ENCODE data around the gene PGS1.

Gene PGS1

DNA sequence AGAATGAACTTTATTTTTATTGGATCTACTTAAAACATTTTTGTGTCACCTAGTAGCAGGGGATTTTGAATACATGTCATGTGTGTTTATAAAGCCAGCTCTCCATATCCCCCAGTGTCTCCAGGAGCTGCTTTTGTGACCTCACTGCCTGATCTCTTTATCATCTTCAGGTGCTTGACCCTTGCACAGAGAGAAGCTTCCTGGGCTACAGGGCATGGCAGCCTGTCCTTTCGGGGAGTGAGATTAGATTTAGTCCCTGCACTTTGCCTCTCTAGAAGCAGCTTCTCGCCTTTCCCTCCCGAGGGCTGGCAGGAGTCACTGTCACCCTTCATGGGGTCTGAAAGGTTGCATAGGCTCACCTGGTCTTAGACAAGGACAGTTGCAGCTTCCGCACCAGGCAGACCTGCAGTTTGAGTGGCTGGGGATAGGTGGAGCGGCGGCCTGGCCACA lies 42.7 kb downstream of the PGS1 start:
- CTCF ChIA-PET = interaction anchor here (1.0 to 7.3 kb wide), 13 partner anchors 9 to 170 kb away, joined by 3 to 84 read pairs (median 5); no protein-coding TSS in a partner anchor
- Mint-ChIP-seq H3K4me3 (no peak overlapping the region), H3K27ac (peak overlapping the region; percentile 4), H3K4me1 (peaks cover 64% of the 10 kb centered on the region), H3K9me3 (no peaks in the 10 kb centered on the region), H3K27me3 (no peaks in the 10 kb centered on the region), H3K36me3 (peaks cover 59% of the 10 kb centered on the region)
- DNase-seq = no peak

DNA sequence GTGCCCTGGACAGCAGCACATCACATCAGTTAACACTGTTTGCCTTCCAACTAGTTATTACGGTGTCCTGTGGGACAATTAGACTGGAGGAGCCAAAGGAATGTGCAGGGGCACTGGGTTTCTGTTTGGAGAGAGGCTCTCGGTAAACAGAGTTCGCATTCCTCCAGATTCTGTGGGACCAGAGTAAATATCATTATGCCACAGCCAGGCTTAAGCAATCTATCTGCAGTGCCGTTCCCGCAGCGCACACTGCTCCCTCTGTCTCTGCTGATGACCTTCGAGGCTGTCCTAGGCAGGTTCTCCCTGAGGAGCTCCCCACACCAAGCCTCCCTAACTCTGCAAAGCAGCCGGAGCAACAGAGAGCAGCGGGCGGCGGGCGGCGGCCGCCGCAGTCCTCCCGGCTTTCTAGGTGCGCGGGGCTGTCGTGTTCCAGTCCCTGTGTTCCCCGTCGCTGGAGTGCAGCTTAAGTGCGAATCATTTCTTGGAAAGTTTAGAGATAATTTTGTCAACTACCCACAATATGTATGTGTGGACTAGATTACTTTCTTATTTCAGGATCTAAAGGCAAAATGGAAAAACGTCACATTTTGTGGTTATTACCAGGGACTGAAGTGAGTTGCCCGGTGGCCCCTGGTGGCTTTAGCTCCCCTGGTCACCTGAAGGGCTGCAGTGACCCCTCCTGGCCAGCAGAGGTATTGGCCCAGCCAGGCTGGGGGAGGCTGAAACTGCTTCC lies 43.3 kb downstream of the PGS1 start:
- H3K36me3 Mint-ChIP-seq = peaks cover 54% of the 10 kb centered on the region
- DNase-seq = peak; percentile 81
- H3K9me3 Mint-ChIP-seq = no peaks in the 10 kb centered on the region
- CTCF ChIA-PET = interaction anchor here (0.6 to 7.3 kb wide), 21 partner anchors 17 to 284 kb away, joined by 3 to 84 read pairs (median 4); partner anchors contain the start of gene PGS1
- peak overlapping the region; percentile 67 for H3K27ac Mint-ChIP-seq
- peaks cover 58% of the 10 kb centered on the region for H3K4me1 Mint-ChIP-seq
- no peaks in the 10 kb centered on the region for H3K27me3 Mint-ChIP-seq
- no peak overlapping the region for H3K4me3 Mint-ChIP-seq

DNA sequence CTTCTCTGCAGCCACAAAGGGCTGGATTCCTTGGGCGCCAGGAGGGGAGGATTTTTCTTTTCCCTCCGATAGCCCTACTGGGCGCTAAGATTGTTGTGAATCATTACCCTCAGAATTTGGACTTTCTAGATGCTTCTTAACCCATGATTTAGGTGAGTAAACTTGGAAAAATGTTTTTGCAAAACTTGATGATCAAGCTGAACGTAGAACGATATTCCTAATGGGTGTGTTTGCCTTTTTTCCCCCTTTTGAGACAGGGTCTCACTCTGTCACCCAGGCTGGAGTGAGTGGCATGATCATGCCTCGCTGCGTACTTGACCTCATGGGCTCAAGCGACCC lies 43.8 kb downstream of the PGS1 start:
- Mint-ChIP-seq H3K9me3 (no peaks in the 10 kb centered on the region), H3K36me3 (peaks cover 54% of the 10 kb centered on the region), H3K4me3 (no peak overlapping the region), H3K27me3 (no peaks in the 10 kb centered on the region), H3K4me1 (peaks cover 53% of the 10 kb centered on the region), H3K27ac (peak overlapping the region; percentile 67)
- DNase-seq = no peak
- CTCF ChIA-PET = interaction anchor here (0.6 to 7.3 kb wide), 21 partner anchors 11 to 571 kb away, joined by 3 to 84 read pairs (median 3); partner anchors contain the start of gene PGS1

DNA sequence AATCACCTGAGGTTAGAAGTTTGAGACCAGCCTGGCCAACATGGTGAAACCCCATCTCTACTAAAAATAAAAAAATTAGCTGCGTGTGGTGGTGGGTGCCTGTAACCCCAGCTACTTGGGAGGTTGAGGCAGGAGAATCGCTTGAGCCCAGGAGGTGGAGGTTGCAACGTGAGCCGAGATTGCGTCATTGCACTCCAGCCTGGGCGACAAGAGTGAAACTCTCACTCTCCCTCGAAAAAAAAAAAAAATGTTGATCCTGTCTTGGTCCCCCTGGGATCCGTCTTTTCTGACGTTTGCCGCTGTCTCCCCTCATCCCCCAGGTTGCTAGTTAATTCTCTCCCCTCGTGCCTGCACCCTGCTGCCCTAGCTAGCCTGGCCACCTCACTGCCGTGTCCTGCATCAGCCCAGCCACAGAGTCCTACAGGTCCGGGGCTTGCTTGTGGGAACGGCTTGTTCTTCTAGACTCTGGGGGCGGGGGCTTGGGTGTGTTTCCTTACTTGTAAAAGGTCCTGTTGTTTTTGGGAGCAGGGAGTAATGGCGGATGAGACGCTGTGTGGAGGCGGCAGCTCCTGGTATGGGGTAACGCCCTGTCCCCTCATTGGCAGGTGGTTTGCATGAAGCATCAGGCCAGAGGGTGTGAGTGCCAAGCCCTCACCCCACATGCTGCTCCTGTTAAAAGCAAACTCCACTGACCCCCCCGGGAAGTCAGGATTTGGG lies 44.6 kb downstream of the PGS1 start:
- no peak overlapping the region for H3K4me3 Mint-ChIP-seq
- no peaks in the 10 kb centered on the region for H3K27me3 Mint-ChIP-seq
- no peak overlapping the region for H3K27ac Mint-ChIP-seq

DNA sequence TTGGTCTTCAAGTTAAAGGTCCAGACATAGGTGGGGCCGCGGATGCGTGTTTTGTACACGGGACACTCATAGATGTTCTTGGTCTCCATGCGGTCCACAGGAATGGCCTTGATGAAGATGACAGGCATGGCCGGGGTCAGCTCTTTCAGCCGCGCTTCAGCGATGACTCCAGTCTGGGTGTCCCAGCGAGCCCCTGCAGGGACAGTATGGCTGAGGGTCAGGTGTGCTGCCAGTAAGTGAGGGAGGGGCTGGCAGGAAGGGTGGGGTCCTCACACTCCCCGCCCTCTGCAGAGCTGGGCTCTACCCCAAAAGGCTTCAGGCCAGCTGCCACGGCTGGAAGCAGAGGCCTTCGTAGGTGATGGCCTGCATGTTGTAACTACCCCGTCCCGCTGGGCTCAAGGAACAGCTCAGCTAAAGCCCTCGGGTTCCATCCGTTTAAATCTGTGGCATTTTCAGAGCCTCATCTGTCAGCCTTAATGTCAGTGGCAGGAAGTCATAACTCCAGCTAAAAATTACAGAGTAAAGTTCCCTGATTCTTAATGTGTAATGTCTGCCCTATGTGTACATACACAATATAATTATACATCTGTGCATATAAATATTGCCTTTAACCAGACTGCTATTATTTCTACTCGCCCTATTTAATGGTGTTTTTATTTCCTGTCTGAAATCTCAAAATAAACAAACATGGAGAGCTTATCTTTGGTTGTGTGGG lies 45.7 kb downstream of the PGS1 start:
- CTCF ChIA-PET = interaction anchor here (0.7 to 7.3 kb wide), 5 partner anchors 22 to 174 kb away, joined by 3 to 84 read pairs (median 5); no protein-coding TSS in a partner anchor
- peaks cover 39% of the 10 kb centered on the region for H3K4me1 Mint-ChIP-seq
- H3K36me3 Mint-ChIP-seq = peaks cover 50% of the 10 kb centered on the region
- peak overlapping the region; percentile 17 for H3K27ac Mint-ChIP-seq
- no peaks in the 10 kb centered on the region for H3K9me3 Mint-ChIP-seq
- DNase-seq = no peak
- no peaks in the 10 kb centered on the region for H3K27me3 Mint-ChIP-seq
- H3K4me3 Mint-ChIP-seq = no peak overlapping the region

More for the DNA sequence above, 44.6 kb downstream of the PGS1 start:
- Mint-ChIP-seq H3K9me3 (no peaks in the 10 kb centered on the region), H3K4me1 (peaks cover 48% of the 10 kb centered on the region), H3K36me3 (peaks cover 49% of the 10 kb centered on the region)
- CTCF ChIA-PET = interaction anchor here (0.6 to 7.3 kb wide), 15 partner anchors 10 to 570 kb away, joined by 3 to 84 read pairs (median 4); partner anchors contain the start of gene PGS1
- DNase-seq = no peak

DNA sequence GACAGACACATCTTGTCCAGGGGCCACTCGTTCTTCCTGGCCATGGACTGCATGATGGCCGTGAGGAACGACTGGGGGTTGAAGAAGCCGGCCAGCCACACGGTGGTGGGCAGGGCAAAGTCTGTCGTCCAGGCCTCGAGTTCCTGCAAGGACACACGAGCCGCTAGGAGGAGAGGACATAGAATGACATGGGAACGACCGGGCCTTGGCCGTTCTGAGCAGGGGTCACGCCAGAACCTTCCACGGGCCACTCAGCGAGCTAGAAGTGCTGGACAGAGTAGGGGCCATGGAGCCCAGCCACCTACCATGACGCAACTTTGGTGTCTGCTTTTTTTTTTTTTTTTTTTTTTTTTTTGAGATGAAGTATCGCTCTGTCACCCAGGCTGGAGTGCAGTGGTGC lies 47.0 kb downstream of the PGS1 start:
- no peak for DNase-seq
- Mint-ChIP-seq H3K9me3 (no peaks in the 10 kb centered on the region), H3K27me3 (no peaks in the 10 kb centered on the region), H3K4me1 (peaks cover 30% of the 10 kb centered on the region), H3K4me3 (no peak overlapping the region), H3K36me3 (peaks cover 51% of the 10 kb centered on the region), H3K27ac (peak overlapping the region; percentile 60)
- CTCF ChIA-PET = interaction anchor here (0.7 to 7.3 kb wide), 4 partner anchors 13 to 174 kb away, joined by 3 to 84 read pairs (median 4); no protein-coding TSS in a partner anchor

DNA sequence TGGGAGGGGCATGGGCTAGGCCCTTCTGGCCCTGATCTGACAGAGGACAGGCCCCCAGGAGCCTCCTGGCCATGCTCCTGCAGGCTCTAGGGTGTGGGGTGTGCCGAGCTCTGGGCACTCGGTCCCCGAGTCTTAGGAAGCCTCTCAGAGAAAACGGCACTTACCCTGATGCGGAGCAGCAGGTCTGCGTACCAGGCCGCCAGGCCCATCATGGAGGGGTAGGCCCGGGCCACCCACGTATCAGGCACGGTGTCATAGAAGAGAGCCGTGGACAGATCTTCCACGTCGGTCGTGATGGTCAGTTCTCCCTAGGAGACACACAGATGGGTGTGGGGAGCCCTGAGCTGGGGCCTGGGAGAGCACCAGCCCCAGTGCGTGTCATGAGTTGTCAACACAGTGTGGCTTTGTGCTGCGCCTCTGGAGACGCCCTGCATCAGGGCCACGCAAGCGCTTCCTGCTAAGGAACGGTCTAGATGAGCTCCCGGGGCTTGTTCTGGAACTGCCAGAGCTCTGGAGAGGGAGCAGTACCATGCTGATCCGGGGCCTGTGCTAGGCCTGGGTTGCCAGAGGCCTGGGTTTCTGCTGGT lies 47.9 kb downstream of the PGS1 start:
- CTCF ChIA-PET = interaction anchor here (0.7 to 7.3 kb wide), 4 partner anchors 10 to 63 kb away, joined by 3 to 84 read pairs (median 3); no protein-coding TSS in a partner anchor
- Mint-ChIP-seq H3K36me3 (peaks cover 42% of the 10 kb centered on the region), H3K9me3 (no peaks in the 10 kb centered on the region), H3K4me1 (peaks cover 21% of the 10 kb centered on the region), H3K27ac (no peak overlapping the region), H3K4me3 (no peak overlapping the region), H3K27me3 (no peaks in the 10 kb centered on the region)
- no peak for DNase-seq

DNA sequence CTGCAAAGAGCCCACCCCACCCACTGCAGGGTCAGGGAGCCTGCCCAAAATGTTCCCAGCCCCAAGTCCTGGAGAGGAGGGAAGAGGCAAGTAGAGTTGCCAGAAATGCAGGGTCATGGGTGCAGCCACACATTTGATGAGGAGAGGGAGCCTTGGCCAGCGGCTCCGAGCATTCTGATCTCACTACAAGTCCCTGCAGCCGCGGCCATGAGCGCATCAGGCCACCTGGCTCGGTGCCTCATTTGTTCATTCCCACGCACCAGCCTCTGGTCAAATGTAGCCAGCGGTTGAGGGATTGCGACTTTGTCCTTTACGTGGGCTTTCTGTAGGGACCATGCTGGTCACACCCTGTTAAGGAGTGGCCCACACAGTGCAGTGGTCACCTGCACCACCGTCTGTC lies 48.7 kb downstream of the PGS1 start:
- H3K9me3 Mint-ChIP-seq = no peaks in the 10 kb centered on the region
- no peak overlapping the region for H3K27ac Mint-ChIP-seq
- no peaks in the 10 kb centered on the region for H3K27me3 Mint-ChIP-seq
- H3K4me1 Mint-ChIP-seq = peaks cover 15% of the 10 kb centered on the region
- CTCF ChIA-PET = interaction anchor here (0.6 to 7.3 kb wide), 2 partner anchors 64 to 373 kb away, joined by 3 to 84 read pairs; no protein-coding TSS in a partner anchor
- DNase-seq = no peak
- H3K36me3 Mint-ChIP-seq = peaks cover 38% of the 10 kb centered on the region
- H3K4me3 Mint-ChIP-seq = no peak overlapping the region

DNA sequence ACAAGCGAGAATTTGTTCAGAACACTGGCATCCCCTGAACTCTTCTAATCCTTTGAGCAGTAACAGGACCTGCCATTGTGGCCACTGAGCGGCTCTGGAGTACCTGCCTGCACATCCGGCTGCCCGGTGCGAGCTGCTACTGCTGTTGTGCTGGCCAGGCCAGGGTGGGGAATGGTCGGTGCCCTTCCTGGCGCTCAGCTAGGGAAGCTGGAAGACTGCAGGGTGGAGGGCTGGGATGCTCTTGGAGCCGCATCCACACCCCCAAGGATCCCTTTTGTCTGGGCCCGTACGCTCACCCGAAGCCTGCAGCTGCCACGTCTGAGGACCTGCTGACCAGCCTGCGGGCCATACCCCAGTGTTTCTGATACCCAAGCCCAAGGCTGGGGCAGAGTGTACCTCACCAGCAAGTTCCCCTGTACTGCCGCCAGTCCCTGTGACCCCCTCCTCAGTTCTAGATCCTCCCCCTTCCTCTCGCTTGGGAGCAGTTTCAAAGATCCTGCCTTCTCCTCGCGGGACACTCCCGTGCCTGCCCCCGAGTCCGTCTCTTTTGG lies 49.7 kb downstream of the PGS1 start:
- Mint-ChIP-seq H3K4me1 (peaks cover 10% of the 10 kb centered on the region), H3K27ac (no peak overlapping the region), H3K4me3 (no peak overlapping the region), H3K9me3 (no peaks in the 10 kb centered on the region), H3K36me3 (peaks cover 33% of the 10 kb centered on the region), H3K27me3 (no peaks in the 10 kb centered on the region)
- no peak for DNase-seq
- CTCF ChIA-PET = no interaction called here

DNA sequence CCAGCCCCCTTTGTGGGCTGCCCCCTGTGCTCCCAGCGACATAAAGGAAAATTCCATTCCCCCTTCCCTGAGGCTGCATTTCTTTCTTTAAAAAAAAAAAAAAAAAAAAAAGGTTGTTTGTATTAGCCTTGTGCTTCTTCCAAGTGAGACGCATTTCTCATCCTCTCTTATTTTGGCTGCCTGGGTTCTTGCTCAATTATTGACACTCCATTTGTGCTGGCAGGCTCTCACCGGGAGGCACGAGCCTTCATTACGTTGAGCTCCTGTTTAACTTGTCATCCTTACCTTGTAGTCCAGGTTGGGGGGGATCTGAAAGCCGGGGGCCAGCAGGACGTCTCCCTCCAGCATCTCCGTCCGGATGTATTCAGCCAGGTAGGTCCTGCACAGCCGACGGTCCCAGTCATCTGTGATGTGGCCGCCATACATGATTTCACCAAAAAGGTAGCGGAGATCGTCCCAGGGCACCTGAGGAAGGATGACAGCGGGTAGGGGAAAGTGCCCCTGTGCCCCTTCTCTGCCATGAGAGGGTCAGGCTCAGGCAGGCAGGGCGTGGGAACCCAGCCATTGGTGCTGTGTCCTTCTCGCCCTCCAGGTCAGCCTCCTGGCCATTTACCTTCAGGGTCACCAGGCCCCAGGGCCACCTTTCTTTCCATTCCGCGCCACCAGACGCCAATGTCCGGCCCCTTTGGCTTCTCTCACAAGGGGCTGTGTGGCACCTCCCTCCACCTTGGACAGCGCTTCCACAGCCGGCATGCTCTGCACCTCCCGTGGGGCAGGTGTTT lies 50.6 kb downstream of the PGS1 start:
- Mint-ChIP-seq H3K27ac (no peak overlapping the region), H3K4me3 (no peak overlapping the region), H3K27me3 (no peaks in the 10 kb centered on the region), H3K9me3 (no peaks in the 10 kb centered on the region), H3K36me3 (peaks cover 29% of the 10 kb centered on the region), H3K4me1 (peaks cover 7% of the 10 kb centered on the region)
- CTCF ChIA-PET = no interaction called here
- no peak for DNase-seq

DNA sequence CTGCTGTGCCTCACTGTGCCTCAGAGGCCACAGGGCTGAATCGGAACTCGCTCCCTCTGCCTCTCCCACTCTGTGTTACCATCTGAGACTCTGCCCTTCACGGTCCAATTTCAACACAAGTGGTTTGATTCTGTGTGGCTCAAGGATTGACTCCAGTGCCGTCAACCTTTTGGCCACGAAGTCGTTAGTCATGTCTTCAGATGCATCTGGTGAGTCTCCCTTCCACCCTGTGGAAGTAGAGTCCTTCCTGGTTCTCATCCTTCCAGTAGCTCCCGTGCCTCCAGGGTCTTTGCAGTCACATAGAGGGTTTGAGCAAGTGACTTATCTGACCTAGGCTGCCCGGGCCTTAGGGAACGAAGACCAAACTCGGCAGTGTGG lies 51.2 kb downstream of the PGS1 start:
- no peak for DNase-seq
- CTCF ChIA-PET = no interaction called here
- Mint-ChIP-seq H3K4me1 (peaks cover under 1% of the 10 kb centered on the region), H3K4me3 (no peak overlapping the region), H3K27me3 (no peaks in the 10 kb centered on the region), H3K36me3 (peaks cover 25% of the 10 kb centered on the region), H3K9me3 (no peaks in the 10 kb centered on the region), H3K27ac (no peak overlapping the region)

DNA sequence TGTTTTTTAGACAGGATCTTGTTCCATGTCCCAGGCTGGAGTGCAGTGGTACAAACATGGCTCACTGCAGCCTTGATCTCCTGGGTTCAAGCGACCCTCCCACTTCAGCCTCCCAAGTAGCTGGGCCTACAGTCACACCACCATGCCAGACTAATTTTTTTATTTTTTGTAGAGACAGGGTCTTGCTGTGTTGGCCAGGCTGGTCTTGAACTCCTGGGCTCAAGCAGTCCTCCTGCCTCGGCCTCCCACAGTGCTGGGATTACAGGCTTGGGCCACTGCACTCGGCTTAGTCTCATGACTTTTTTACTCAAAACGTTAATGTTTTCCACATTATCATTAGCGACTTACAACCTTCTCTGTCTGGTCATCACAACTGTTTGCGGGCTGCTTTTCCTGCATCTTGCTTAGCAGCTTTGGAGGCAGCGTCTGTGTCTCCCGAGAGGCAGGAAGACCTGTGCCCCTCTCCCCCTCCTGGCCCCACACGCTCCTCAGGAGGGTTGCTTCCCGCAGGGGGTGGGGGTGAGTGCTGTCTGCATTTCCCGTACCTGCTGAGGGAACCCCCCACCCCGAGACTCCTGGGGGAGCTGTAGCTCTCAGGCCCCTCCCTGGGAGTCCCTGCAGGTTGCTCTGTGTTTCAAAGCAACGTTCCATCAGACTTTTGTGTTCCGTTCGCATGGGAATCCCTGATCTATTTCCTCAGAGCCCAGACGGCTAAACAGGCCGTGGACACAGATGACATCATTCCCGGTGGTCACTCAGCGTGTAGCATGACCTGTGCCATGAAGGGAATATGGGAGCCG lies 52.6 kb downstream of the PGS1 start:
- DNase-seq = no peak
- Mint-ChIP-seq H3K4me3 (no peak overlapping the region), H3K27ac (peak overlapping the region; percentile 49), H3K27me3 (no peaks in the 10 kb centered on the region), H3K36me3 (peaks cover 19% of the 10 kb centered on the region), H3K9me3 (no peaks in the 10 kb centered on the region), H3K4me1 (no peaks in the 10 kb centered on the region)
- CTCF ChIA-PET = no interaction called here

DNA sequence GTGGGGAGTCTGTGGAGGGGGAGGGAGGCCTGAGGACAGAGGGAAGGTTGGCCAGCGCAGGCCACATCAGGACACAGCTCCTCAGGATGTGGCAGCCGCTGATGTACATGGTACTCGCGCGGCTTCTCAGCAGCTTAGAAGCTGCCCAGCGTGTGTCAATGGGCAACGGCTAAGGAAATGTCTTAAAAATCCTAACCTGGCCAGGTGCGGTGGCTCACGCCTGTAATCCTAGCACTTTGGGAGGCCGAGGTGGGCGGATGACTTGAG lies 53.2 kb downstream of the PGS1 start:
- Mint-ChIP-seq H3K27ac (peak overlapping the region; percentile 49), H3K27me3 (no peaks in the 10 kb centered on the region), H3K36me3 (peaks cover 19% of the 10 kb centered on the region), H3K9me3 (no peaks in the 10 kb centered on the region), H3K4me3 (no peak overlapping the region), H3K4me1 (no peaks in the 10 kb centered on the region)
- CTCF ChIA-PET = no interaction called here
- no peak for DNase-seq

Measured in activated naive CD4-positive, alpha-beta T cell treated with anti-CD3 and anti-CD28 coated beads, Interleukin-2, amount 10 ng/mL, durations not matched to agents 7 days and 5 days (primary cell).